ENCODE data around the gene TRIM15.

- TF ChIP-seq POLR2A (IDR thresholded peaks at IDR 0.05; ENCODE audit: low read depth, low read length) (no peak), CTCF (IDR thresholded peaks at IDR 0.05; ENCODE audit: extremely low read depth in 1 of 2, insufficient read depth in 1 of 2, low read depth in 1 of 2, low read length in 2 of 2) (no peak), EZH2 (IDR thresholded peaks at IDR 0.05; ENCODE audit: borderline replicate concordance, low read depth, low read length, severe bottlenecking) (no peak)
Measured at GRCh38 chr6:30149858-30150550, 13.3 kb upstream of the TRIM15 start.

Measured in endothelial cell of umbilical vein (primary cell).